GM10266 (cell line): ENCODE data around the gene DHCR24.
"Not testable (repeated sequence)": the region's sequence is repeated elsewhere in the genome, so short reads cannot be mapped to it uniquely, and the experiment has no call there.

Experiments used
- DNase-seq: peaks from one replicate; pipeline ENCODE4 v3.0.0; 2012; ENCODE audit errors: extremely low spot score
- CTCF ChIP-seq: IDR thresholded peaks from 2 replicates; pipeline ENCODE4 v1.5.1; 2012; ENCODE audit warnings: mild to moderate bottlenecking, low read depth; ENCODE audit not compliant: control insufficient read depth, insufficient read depth; ENCODE audit errors: missing control alignments

The DHCR24 gene

DNA sequence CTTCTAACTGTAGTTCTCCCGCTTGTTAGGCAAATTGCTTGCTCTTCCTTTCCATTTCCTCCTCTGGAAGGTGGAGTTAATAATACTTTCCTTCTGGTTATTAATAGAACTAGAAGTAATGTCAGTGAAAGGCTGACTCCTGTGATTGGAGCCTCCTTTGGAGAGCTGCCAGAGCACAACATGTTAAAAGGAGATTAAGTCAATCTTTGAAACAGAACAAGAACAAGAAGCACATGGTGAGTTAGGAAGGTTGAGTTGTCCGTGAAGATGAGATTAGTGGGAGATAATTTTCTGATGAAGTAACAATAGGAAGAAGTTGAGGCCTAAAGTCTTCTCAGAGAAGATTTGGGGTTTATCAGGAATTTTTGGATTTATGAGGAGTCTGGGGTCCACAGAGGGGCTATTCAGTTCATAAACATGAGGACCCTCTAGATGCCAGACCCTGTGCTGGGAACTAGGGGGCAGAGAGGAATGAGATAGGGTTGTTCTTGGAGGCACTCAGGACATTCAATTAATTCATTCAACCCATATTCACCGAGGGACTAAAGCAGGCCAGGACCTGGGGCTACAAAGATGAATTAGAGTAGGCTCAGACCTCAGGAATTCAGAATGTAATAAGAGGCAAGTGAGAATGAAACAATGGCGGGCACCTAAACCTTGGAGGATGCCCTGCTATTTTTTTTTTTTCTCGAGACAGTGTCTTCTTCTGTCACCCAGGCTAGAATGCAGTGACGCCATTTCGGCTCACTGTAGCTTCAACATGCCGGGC, 40.7 kb upstream of the DHCR24 start:
- no peak for TF ChIP-seq CTCF
- DNase-seq, result no peak

- no peak for TF ChIP-seq CTCF
Measured at GRCh38 chr1:54926970-54927369, 40.0 kb upstream of the DHCR24 start.

DNA sequence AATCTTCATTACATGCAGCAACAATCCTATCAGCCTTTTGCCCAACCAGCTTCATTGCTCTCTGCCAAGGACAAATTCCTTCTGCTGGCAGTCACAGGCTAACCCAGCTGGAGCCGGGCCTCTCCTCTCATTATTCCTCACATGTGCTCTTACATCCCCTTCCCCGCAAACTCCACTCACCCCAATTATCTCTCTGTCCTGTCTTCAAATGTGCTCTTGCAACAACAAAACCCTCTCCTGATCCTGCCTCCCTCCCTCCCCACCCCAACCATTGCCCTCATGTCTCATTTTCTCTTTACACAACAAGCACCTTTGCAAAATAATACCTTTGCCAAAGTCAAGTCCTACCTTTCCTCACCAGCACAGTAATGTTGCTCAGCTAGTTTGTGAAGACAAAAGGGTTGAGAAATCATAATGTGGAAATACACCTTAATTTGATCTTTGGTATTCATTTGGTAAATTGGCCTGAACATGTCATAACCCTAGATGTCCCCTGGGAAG, 36.0 kb upstream of the DHCR24 start:
- DNase-seq, result no peak
- TF ChIP-seq CTCF, result no peak

More at GRCh38 chr1:54926970-54927369, 40.0 kb upstream of the DHCR24 start:
- no peak for DNase-seq

DNA sequence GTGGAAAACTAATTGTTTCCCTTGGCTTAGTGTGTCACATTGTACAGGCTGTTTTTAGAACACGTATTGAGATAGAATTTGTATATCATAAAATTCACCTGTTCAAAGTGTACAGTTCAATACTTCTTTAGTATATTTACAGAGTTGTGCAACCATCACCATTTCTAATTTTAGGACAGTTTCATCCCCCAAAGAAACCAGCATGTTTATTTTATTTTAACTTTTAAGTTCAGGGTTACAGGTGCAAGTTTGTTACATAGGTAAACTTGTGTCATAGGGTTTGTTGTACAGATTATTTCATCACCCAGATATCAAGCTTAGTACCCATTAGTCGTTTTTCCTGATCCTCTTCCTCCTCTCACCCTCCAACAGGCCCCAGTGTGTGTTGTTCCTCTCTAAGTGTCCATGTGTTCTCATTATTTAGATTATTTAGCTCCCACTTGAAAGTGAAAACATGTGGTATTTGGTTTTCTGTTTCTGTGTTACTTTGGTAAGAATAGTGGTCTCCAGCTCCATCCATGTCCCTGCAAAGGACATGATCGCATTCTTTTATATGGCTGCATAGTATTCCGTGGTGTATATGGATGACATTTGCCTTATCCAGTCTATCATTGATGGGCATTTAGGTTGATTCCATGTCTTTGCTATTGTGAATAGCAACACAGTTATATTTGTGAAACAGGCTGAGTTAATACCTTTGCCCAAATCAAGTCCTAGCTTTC, 35.2 kb upstream of the DHCR24 start:
- DNase-seq, result no peak
- no peak for TF ChIP-seq CTCF

- no peak for TF ChIP-seq CTCF
- DNase-seq, result no peak
Measured at GRCh38 chr1:54919367-54920359, 32.7 kb upstream of the DHCR24 start.

- not testable (repeated sequence) for DNase-seq
Measured at GRCh38 chr1:54911076-54911475, 24.1 kb upstream of the DHCR24 start.

DNA sequence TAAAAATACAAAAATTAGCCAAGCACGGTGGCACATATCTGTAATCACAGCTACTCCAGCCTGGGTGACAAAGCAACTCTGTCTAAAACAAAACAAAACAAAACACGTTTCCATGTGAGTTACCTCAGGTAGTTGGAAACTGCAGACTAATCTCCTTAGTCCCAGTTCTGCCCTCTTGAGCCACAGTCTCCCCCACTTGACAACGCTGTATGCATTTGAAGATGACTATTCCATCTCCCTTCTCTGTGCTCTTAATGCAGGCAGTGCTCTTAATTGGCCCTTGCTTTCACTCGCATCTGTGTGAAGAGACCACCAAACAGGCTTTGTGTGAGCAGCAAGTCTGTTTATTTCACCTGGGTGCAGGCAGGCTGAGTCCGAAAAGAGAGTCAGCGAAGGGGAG, 19.6 kb upstream of the DHCR24 start:
- no peak for TF ChIP-seq CTCF
- no peak for DNase-seq
